ENCODE measurements around the gene SLC39A2.
"Not testable (repeated sequence)": the region's sequence is repeated elsewhere in the genome, so short reads cannot be mapped to it uniquely, and the experiment has no call there.

The SLC39A2 gene

DNA sequence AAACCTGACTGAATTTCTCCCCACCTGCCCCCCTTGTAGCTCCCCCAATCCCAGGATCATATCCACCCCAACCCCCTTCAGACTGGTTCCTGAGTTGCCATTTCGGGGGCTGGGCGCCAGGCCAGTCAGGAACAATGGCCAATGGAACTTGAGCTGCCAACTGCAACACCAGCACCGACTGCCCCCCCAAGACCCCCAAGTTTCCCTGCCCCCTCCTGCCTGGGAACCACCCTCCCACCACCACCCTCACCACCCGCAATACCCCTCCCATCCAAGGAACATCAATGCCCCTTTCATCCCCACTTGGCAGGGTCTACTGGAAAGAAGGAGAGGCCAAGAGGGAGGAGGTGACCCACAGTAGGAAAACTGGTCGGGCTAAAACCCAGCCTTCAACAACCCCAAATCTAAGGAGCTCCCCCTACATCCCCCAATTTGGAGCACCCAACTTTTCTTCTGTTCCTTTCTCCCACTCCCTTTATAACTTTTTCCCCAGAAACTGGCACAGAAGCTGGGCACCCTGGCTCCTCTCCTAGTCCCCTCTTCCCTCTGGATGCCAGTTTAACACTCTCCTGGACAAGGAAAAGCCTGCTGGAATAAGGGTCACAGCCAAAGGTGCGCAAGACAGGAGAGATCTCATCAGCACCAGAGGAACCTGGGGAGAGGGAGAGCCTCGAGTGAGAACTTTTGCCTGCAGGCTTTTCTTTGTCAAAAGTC lies 27.3 kb downstream of the SLC39A2 start:
- no peak for FAIRE-seq

DNA sequence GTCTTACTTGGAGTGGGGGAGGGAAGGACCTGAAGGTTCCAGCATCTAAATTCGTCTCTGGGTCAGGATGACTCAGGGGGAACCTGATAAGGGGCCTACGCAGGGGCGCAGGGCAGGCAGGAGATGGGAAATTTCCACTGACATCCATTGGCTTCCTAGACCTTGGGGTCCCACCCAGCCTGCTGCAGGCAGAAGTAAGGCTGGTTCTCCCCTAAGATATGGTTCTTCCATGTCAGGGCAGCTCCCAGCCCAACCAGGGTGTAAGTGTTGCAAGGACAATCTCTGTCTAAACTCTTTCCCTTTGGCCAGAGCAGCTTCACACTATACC lies 27.9 kb downstream of the SLC39A2 start:
- FAIRE-seq, result no peak

DNA sequence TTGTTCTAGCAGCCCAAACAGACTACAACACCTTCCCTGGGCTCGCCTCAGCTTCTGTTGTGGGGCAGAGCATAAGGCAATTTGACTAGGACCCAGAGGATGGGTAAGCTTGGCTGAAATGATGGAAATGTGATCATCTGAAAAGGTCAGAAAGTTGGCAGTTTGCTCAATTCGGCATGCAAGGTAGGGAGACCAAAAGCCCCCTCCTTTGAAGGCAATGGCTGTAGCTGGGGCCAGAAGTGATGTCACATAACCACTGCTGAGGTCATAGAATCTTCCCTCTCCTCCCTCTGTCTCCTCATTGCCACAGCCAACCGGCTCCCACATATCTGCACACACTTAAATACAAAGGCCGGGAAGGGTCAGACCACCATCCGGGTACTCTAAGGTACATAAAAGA lies 30.8 kb downstream of the SLC39A2 start, which contains the start of gene TPPP2:
Gene TPPP2 (plus strand): TSS at position 301 of the 400 bp plus-strand sequence. CDS start 365 bp downstream, outside the sequence.
- no peak for FAIRE-seq

DNA sequence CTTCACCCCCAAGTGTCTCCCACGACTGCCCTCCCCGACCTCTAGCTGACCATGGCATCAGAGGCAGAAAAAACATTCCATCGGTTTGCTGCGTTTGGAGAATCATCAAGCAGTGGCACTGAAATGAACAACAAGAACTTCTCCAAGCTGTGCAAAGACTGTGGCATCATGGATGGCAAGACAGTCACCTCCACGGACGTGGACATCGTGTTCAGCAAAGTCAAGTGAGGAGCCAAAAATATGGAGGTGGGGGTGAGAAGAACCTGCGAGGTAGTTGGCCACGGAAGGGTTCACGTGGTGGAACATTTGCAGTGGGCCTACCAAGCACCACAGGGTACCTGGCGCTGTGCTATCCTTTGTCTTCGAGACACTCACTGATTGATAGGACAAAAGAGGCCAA lies 31.4 kb downstream of the SLC39A2 start:
- no peak for FAIRE-seq

DNA sequence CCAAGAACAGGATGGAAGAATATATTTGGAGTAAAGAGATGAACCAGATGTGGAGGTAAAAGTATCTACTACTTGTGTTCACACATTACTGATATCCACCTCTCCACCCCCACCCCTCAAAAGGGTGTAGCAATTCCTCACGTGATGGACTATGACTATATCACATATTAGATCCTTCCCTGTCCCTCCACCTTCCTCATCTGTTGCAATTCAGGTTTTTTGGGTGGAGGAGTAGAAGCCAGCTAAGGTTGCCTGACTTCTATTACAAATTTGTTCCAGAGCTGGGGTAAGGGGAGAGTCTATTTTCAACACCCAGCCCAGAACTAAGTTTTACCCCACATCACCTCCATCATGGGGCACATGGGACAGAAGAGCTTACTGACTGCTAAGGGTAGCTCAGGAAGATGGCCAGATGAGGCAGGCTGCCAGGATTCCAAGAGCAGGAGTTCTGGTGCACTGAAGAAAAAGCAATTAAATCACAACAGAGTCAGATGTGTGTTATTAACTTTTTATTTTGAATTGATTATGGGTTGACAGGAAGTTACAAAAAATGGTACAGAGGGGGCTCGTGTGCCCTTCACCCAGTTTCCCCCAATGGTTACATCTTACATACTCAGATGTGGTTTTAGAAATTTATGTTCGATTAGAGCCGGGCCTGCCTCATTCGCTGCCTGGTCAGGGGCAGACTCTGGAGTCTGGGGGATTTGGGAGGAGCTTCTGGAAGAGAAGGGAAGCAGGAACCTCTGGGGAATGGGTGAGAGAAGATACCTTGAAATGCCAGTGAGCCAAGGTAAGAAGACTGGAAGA lies 33.4 kb downstream of the SLC39A2 start:
- no peak for FAIRE-seq

DNA sequence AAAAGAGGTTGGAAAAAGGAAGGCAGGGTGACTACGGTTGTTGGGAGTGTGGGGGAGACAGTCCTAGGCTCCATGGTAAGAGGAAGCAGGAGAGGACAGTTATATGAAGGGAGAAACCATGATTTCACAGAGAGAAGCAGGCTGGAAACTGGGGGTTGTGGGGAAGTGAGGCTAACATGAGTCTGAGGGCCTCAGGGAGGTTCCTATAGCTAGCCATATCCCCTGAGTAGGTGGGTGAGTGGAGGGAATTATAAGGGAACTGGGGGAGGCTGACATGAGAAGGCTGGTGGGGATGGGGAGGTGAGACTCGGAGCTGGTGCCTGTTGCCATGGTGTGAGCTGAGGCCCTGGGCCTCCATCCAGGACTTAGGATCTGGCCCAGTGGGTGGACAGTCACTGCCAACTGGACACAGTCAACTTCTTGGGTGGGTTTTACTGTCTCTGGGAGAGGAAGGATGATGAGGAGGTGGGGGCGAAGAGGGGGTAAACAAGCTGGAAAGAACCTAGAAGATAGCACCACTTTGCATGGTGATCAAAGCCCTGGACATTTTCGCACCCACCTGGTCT lies 34.1 kb downstream of the SLC39A2 start:
- FAIRE-seq, result no peak

DNA sequence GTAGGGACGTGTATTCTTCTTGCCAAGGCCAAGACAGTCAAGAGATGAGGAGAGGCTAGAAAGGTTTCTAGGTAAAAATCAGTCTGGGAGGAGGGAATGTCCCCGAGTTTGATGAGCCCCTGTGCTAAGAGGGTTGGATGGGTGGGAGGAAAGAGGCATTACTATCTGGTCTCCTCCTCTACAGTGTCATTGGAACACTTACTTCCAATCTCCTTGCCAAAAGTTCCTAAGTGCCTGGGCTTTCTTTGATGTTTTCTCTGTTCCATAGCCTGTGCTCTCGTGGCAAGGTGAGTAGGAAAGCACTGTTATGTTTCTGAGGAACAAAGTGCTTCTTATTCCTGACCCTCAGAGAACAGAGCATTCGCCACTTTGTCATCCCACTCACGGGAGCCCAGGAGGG lies 35.6 kb downstream of the SLC39A2 start, which contains the start of gene RNASE13:
Gene RNASE13 (minus strand): TSS at position 101 of the 400 bp plus-strand sequence. CDS start 519 bp downstream, outside the sequence.
- FAIRE-seq, result no peak

DNA sequence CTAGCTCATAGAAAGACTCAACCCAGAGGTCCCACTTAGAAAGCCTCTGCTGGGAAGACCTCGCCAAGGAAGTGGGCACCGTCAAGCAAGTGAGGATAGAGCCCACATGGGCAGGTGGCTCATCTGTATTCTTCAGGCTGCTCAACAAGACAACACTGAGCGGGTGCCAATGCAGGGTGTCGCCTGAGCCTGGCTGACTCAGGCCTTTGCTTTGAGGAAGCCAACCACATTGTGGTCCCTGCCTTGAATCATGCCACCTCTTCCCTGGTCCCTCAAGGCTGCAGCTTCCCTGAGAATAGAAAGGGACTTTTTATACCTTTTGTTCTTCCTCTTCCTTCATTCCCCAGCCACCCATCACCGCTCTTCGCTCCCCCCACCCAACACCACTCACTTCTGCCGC lies 37.7 kb downstream of the SLC39A2 start:
- no peak for FAIRE-seq

DNA sequence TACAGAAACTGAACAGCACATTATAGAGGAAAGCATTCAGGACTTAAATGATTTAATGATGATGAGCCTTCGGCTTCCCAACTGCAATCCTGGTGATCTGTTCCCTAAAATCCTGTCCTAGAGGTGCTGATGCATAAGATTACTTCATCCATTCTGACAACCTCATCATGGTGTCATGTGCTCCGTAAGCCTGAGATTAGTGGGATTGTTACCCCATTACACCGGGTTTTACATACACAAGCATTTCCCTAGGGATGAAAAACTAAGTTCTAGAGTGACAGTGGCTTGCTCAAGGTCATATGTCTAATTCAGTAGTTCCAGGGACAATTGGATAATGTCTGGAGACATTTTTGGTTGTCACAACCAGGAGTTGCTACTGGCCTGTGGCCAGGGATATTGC lies 38.1 kb downstream of the SLC39A2 start:
- no peak for FAIRE-seq

DNA sequence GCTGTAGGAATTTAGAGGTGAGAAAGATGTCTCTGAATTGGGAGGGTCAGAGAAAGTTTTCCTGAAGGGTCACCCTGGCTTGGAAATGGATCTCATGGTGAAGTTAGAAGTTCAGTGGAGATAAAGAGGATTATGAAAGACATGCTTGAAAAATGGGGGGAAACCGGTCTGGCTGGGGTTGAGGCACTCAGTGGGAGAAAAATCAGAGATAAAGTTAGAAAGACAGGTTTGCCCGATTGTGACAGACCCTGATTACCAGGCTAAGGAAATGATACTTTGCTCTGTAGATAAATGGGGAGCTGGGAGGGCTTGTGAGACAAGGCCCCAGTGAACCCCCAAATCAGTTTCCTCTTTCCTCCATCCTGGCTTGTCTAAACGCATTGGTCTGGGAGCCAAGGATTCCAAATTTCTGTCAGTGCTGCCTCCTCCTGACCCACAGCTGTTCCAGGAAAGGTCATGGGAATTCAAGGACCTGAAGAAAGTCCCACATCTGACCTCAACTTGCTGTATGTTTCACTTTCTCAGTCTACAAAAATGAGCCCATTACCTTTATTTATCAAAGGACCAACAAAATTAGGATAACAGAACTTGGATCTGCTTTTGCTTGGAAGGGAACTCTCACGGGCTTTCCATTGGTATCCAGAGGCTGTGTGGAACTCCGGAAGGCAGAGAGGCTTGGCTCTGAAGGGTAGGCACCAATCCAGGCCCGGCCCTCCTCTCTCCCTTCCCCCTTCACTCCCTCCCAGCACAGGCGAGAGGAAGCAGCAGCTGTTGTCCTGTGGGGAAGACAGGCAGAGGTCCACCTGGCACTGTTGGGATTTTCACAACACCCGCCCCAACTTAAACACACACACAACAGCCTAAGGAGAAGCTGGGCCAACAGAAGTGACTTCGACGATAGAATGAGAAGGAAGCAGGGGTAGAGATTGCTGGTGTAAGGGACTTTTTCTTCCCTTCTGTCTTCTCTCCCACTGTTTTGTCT lies 39.6 kb downstream of the SLC39A2 start:
- no peak for FAIRE-seq

DNA sequence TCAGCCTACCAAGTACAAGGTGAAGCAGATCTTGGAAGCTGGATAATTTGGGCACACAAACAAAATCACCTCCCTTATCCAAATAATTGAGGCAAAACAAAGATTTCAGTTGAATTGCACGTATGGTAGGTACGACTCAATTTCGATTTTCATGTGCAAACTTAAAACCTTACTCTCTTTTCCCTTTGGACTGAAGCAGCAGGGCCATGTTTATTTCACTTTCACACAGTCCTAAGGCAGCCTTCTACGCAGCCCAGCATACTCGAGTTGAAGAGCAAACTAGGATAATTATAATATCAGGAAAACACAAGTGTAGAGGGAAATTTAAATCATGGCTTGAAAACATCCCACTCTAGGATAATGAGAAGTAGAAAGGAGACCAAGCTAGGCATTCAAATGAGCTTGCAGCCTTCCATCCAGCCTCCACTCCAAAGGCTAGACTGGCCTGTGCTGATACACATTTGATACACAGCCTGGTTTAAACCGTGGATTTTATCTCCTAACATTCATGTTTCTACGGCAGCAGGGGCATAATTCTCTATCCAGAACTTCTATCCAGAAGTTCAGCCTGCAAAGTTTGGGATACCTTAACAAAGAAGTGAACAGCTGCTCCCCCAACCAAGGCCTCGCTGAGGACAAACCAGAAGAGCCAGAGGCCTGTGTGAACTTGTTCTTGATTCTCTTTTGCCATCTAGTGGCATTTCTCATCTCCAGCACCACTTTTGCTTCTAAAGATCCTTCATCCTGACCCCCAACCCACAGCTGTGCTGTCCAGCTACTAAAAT lies 40.7 kb downstream of the SLC39A2 start:
- no peak for FAIRE-seq

DNA sequence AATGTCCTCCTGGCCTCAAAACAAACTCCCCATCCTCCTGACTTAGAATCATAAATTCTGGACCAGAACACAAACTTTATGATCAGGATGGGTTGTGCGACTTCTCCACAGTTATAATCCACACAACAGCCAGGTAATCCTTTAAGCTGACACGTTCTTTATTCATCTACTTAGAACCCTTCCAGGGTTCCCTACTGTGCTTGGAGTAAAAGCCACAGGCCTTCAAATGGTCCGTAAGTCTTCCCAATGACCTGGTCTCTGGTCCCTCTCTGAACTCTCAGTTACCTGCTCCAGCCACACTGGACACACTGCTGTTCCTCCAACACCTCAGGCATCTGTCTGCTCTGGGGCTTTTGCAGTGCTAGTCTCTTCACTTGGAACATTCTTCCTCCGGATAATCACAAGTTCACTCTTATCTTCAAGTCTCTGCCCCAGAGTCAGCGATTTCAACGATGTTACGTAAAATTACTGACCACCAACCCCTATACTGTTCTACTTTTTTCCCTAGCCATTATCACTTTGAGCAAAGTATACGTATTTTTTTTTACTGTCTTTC lies 41.4 kb downstream of the SLC39A2 start:
- FAIRE-seq, result no peak

DNA sequence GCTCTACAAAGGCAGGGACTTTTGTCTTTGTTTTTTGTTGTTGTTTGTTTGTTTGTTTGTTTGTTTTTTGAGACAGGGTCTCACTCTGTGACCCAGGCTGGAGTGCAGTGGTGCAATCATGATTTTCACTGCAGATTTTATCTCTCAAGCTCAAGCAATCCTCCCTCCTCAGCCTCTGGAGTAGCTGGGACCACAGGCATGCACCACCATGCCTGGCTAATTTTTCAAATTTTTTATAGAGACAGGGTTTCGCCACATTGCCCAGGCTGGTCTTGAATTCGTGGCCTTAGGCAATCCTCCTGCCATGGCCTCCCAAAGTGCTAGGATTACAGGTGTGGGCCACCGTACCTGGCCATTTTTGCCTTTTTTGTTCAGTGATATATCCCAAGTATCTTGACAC lies 41.8 kb downstream of the SLC39A2 start:
- FAIRE-seq, result not testable (repeated sequence)

DNA sequence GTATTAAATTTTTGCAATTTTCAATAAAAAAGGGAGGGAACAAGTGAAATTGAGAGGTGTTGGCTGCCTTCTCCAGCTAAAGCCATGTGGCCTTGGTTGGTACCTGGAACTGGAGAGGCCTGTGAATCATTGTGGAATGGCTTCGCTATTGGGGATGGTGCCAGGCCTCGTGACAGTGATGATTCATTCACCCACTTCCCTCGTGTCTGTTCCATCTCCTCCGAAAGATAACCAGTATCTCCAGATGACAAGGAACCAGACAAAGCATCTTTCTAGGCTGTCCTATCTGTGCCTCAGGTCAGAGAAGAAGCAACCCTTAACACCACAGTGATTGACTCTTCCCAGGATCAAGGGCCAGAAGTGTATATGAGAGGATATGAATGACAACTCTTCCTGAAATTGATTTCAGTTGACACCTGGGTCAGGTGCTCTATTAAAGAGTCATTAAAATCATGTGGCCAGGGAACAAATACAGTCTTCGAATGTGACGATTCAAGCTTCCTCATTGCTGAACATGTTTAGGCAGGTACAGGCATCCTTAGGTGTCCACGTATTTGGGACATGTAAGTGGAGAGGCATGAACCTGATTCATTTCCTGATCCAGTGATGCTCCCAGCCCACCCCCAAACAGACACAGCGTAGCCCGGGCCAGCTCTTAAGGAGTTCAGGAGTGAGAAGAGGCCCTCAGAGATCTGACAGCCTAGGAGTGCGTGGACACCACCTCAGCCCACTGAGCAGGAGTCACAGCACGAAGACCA lies 42.8 kb downstream of the SLC39A2 start, which contains the start of gene RNASE7:
Gene RNASE7 (plus strand): TSS at position 687 of the 758 bp plus-strand sequence. CDS start 631 bp downstream, outside the sequence.
- no peak for FAIRE-seq

DNA sequence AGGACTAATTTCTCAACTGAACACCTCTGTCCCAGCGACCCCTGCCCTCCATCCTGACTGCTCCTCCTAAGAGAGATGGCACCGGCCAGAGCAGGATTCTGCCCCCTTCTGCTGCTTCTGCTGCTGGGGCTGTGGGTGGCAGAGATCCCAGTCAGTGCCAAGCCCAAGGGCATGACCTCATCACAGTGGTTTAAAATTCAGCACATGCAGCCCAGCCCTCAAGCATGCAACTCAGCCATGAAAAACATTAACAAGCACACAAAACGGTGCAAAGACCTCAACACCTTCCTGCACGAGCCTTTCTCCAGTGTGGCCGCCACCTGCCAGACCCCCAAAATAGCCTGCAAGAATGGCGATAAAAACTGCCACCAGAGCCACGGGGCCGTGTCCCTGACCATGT lies 43.8 kb downstream of the SLC39A2 start:
- no peak for FAIRE-seq

DNA sequence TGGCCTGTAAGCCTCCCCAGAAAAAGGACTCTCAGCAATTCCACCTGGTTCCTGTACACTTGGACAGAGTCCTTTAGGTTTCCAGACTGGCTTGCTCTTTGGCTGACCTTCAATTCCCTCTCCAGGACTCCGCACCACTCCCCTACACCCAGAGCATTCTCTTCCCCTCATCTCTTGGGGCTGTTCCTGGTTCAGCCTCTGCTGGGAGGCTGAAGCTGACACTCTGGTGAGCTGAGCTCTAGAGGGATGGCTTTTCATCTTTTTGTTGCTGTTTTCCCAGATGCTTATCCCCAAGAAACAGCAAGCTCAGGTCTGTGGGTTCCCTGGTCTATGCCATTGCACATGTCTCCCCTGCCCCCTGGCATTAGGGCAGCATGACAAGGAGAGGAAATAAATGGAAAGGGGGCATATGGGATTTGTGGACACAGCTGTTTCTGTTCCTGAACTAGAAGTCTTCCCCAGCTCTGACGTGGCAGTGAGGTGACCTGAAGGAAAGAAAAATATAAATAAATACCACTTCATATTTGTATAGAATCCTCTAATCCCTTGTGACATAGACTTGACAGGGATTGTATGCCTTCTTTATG lies 44.4 kb downstream of the SLC39A2 start:
- FAIRE-seq, result no peak

DNA sequence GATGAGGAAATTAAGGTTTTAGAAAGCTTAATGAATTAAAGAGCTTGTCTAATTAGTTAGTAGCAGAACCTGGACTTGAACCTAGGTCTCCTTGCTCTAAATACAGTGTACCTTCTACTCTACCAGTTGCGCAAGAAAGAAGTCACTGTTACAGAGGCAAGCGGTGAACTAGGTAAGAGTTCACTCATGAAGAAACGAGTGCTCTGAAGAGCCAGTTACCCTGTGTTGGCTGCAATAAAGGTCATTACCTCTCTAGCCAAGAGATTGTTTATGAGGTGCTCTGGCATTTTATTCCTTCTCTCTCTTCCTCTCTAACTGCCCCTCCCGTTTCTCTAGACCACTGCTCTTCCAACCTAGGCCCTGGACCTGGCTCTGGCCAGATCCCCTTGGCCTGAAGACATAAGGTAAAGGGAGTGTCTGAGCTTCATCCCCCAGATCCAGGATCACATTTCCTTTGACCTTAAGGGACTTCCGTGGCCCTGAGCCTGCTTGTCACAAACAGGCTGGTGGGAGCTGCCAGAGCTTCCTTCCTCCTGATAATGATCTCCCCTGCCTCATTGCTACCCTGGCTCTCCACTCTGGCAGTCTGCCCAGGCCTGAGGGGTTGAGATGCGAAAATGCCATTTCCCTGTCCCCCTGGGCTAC lies 45.0 kb downstream of the SLC39A2 start:
- no peak for FAIRE-seq

DNA sequence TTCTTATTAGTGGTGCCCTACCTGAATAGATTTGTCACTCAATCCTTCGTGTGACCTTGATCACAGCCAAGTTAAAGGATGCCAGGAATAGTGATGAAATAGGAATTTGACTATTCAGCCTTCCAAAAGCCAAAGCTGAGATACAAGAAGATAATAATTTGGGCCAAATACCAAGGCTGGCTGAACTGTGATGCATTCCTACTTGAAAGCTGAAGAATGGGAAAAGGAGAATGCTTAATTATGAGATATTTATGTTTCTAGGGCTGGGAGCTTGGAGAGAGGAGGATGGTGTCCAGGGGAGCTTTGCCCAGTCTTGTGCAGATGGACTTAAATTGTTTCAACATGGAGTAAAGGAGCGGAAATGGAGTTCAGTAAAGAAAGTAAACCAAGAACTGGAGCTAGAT lies 48.3 kb downstream of the SLC39A2 start:
- no peak for FAIRE-seq

DNA sequence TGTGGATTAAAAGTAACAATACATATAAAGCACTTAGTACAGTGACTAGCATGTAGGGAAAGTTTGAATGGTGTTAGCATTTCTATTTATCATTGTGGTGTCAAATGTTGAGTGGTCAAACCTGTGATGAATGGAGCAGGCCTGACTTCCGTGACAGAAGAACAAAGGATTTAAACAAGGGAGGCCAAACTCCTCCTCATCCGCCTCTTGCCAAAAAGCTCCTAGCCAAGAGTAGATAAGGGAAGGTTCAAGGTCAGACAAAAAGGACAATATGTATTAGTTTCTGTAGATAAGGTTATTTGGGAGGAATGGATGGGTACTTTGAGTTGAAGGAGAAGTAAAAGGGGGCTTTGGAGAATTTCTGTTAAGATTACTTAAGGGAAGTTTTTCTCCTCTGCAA lies 49.5 kb downstream of the SLC39A2 start:
- FAIRE-seq, result no peak

DNA sequence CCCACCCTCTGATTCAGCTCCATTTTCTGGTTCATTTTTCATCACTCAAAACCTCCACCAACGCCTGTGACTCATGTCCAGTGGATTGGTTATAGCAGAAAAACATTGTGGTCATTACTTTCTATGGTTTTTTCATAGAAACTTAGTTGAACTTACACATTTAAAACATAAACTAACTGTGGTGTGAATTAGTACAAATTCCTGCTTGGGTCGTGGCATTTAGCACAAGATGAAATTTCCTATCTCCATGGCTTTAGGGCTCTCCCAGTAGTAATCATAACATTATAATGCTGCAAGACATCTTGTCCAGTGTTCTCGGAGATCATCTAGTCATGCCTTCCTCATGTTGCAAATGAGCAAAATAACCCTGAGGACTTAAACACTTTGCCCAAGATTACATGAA lies 50.2 kb downstream of the SLC39A2 start:
- FAIRE-seq, result no peak
